HG02571 (cell line): ENCODE measurements around the gene DERL2.
A peak's percentile ranks its signal among the peaks of the same experiment; 100 is the strongest.

Experiments
- ATAC-seq: cut with Tn5 transposase; IDR thresholded peaks from one replicate; pipeline ENCODE4 v1.9.1; 2021; ENCODE audit warnings: mild to moderate bottlenecking, moderate library complexity; ENCODE audit not compliant: unreplicated experiment

DERL2 gene

DNA sequence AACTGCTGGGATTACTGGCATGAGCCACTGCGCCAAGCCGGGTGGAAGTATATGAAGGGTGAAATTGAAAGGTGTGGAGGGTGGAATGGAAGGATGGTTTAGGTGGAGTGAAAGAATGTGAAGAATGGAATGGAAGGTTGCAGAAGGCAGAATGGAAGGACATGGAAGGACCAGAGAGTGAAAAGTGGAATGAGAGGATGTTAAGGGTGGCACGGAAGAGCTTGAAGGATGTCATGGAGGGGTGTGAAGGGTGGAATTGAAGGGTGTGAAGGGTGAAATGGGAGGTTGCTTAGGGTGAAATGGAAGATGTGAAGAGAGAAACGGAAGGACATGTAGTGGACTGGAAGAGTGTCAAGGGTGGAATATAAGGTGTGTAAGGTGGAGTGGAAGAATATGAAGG is 16.6 kb upstream of the DERL2 start:
- no peak for ATAC-seq

DNA sequence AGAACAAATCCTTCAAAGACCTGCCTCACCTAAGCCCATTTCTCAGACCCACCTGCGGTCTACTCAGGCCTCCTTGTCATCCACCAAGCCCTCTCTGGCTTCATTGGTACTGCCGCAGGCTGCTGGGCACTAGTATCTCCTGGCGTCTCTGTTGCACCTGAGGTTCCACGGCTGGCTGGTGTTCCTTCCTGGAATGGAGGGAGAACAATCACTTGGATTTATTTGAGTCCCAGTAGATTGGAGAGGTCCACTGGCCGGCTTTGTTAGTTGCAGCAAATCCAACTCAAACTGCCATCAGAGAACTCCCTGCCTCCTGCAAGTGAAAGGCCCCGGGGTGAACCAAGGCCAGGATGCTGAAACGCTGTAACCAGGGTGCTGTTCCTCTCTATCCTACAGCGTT is 15.7 kb upstream of the DERL2 start:
- no peak for ATAC-seq

DNA sequence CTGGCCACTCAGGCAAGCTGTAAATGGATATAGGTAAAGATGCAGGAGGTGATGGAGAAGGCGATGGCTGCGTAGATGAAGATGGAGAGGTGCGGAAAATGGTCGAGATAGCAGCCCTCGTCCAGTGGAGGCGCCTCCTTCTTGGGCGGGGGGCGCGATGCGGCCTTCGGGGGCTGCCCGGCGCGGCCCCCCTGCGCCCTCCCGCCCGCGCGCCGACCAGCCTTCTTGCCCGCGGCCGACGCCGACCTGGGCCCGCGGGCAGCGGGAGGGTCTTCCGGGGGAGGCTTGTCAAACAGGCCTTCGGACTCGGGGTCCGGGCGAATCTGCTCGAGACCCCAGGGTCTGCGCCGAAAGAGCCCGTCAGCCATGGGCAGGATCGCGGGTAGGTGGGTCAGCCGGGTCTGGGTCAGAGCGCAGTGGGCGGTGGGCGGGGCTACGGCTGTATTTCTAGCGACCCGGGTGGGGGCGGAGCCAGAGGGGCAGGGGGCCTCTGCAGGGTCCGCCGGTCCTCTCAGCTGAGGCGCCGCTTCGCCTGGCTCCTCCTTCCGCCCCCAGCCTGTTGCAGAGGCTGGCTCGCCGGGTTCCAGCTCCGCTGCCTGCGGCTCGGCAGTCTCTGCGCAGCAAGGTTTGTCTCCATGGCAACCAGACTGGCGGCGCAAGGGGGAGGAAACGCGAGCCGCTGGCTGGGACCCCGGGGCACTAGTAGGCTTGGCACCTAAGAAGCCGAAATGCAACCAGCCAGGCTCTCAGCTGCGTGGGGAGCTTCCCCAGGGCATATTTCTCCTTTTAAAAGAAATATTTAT is 14.8 kb upstream of the DERL2 start:
- ATAC-seq = no peak

DNA sequence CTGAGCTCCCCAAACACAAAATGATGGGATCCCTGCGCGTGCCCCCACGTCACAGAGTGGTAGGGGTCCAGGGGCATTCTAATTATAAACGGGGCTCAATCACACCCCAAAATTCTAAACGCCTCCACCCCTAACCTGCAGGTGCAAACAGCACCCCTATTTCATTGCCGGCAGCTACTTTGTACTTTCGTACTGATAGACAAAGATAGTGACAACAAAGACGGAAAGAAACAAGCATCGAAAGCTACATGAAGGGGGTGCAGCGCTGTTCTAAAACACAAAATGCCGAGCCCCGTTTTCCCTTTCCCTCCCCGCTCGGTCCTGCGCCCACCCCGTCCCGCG is 14.2 kb upstream of the DERL2 start:
- ATAC-seq = no peak

DNA sequence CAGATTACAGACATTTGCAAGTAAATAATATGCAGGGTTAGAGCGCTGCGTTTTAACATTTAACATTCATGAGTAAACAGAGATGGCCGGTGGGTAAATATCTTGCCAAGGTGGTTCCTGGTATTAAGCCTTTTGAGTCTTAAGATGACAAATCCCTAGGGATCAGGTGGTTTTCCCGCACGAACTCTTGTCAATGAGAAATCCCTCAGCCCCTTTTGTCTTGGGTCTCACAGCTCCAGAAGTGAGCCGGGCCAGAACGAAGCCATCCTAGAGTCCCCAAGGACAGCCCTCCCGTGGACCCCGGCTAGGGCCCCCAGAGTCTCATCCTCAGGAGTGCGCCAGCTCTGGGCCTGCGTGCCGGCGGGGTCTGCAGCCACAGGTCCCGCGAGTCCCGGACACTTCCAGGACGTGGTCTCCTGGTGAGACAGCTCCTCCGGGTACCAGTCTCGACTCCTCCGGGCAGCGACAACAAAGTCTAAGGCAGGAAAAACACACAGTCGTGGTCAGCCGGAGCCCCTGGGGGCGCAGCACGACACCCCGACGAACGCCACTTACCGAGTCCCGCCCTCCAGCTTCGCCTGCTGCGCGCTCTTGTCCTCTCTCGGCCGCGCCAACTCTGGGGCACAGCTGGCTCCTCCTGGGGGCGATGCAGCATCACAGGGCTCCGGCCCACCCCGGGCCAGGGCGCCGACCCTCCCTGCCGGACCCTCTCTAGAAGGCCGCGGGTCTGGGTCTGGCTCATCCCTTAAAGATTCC is 13.7 kb upstream of the DERL2 start:
- ATAC-seq = no peak

DNA sequence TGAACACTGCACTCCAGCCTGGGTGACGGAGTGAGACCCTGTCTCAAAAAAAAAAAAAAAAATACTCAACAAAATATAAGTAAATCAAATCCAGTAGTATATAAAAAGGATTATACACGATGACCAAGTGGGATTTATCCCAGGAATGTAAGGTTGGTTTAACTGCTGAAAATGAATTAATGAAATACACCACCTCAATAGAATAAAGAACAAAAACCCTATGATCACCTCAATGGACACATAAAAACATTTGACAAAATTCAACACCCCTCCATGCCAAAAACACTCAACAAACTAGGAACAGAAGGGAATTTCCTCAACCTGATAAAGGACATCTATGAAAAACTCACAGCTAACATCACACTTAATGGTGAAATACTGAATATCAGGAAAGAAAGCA is 7.0 kb upstream of the DERL2 start:
- ATAC-seq = no peak

DNA sequence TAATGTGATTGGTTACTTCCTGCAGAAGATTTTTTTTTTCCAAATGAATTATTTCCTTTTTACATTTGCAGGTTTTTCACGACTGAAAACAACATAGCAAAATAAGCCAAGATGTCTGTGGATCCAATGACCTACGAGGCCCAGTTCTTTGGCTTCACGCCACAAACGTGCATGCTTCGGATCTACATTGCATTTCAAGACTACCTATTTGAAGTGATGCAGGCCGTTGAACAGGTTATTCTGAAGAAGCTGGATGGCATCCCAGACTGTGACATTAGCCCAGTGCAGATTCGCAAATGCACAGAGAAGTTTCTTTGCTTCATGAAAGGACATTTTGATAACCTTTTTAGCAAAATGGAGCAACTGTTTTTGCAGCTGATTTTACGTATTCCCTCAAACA is 2.8 kb upstream of the DERL2 start:
- ATAC-seq = no peak

DNA sequence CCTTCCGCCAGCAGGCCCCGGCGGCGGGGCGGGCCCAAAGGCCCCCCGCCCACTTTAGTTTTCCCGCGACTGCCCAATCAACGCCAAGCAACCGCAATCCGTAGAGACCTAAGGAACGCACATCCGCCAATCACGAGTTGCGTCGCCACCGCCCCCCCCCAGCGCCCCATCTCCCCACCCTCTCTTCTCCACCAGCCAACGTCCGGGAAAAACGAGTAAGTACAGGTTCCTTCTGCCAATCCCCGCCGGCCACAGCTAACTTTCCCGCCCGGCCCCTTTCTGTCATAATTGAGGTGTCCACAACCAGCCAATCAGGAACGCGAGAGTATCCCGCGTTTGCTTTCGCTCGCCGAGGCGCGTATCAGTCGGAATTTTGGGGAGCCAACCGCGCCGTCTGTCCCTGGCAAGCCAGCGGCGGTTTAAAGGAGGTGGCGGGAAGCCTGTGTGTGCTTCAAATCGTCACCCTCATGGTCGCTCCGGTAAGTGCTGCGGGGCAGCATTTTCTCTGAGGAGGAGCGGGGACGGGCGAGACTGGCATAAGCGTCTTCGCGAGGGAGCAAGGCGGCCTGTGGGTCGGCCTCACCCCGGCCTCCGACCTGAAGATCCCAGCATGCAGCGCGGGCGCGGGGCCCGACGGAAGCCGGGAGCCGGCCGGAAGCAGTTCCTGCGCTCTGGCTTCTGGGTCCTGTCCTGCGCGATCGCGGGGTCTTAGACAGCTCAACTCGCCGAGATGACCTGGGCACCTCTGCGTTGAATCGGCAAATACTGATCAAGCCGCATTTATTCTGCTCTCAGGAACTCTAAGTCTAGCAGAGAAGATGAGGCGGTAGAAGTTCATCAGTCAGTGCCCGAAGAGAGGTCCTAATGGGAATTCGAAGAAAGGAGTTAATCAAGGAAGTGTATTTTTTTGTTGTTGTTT is 487 bp upstream of the DERL2 start, which contains the start of gene MIS12:
Gene MIS12 (plus strand): TSS at position 361 of the 919 bp plus-strand sequence. CDS start 2,297 bp downstream, outside the sequence.
- peak; percentile 87 for ATAC-seq

DNA sequence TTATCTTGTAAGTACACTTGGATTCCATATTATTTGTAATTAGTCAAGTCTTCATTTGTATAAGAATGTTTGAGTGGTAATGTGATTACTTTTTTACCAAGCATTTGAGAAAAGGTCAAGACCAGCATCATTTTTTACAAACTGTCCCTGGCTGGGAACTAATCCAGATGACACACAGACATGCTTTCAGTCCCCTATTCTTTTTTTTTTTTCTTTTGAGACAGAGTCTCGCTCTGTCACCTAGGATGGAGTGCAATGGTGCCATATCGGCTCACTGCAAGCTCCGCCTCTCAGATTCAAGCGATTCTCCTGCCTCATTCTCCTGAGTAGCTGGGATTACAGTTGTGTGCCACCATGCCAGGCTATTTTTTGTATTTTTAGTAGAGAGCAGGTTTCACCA is 4.5 kb downstream of the DERL2 start:
- ATAC-seq = no peak

DNA sequence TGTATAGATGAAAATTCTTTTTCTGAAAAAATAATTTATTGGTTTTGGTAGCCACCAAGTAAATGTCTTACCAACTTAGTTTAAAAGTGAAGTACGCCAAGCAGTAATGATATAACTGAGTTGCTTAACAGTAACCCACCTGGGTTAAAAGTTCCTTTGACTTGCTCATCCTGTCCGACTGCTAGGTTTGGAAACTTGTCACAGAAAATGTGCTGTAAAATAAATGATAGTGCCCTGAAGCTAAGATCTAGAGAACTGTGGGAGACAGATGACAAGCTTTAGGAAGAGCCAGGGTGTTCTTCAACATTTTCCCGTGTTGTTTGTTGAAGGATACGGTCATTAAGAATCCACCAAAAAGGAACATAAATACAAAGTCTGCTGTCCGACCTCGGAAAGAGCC is 5.0 kb downstream of the DERL2 start:
- no peak for ATAC-seq

DNA sequence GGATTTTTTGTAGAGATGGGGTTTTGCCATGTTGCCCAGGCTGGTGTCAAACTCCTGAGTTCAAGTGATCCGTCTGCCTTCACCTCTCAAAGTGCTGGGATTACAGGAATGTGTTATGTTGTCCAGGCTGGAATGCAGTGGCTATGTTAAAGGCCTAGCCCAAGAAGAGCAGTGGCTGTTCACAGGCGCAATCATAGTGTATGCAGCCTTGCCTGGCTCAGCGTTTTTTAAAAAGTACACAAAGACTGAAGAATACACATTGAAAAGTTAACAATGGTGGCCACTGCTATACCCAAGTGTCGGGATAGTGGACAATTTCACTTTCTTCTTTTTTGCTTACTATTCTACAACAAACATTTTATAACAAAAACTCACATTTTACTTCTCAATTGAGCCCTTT is 7.0 kb downstream of the DERL2 start:
- no peak for ATAC-seq

DNA sequence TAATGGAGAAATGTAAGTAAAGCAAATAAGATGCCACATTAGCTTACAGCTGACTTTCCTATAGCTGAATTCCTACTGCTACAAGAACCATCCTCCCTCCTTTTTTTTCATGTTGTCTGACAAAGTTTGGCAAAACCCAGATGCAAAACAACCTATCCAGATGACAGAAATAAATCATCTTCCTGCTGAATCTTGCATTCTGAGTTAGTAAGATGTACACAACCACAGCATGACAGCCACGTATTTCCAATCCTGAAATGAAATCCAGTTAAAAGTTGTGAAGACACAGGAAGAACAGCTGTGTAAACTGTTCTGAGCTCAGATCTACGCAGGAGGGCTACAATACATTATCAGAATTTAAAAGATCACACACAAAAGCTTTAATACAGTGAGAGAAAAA is 12.1 kb downstream of the DERL2 start:
- no peak for ATAC-seq

DNA sequence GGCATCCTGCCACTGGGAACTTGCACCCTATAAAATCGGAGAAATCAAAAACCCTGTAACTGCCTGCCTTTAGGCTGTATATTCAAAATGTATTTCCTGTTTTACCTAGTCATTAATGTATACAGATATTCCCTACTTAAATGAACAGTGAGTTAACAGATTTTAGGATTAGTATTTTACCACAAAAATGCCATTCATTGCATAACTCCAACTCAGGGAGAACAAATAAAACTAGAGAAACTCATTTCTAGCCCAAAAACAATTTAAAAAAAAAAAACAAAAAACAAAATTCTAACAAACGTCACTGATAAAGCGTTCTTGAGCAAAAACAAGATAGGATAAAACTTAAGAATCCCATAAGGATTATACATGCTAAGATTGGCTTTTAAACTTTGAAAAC is 13.5 kb downstream of the DERL2 start:
- no peak for ATAC-seq

DNA sequence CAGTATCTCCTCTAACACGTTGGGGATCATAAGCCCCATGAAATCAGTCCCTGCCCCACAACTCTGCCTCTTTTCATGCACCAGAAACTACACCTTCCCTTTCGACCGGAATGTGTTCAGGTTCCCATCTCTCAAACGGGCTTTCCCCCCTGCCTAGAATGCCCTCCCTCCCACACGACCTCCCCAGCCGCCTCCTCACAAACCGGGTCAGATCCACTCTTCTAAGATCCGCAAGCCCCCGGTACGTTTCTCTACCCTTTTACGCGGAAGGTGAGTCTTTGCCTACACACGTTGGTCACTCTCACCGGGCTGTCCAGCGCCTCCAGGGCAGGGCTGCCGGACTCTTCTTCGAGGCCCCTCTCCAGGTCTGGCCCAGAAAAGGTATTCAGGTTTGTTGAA is 17.9 kb downstream of the DERL2 start:
- no peak for ATAC-seq

DNA sequence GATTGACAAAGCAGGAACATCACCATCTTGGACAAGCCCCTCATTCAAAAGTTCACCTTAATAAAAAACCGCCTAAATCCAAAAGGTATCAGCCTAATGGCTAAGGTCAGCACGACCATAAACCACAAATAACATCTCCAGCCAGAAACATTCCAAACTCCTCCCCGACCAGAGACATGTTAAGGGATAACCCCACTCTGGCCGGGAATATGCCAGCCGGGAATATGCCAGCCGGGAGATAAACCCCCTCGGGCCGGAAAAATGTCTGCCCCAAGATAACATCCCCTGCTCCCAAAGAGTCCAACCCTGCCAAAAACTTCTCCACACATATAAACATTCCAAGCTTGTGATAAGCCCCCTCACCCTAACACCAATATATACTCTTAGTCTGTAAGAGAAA is 18.6 kb downstream of the DERL2 start:
- ATAC-seq = no peak

DNA sequence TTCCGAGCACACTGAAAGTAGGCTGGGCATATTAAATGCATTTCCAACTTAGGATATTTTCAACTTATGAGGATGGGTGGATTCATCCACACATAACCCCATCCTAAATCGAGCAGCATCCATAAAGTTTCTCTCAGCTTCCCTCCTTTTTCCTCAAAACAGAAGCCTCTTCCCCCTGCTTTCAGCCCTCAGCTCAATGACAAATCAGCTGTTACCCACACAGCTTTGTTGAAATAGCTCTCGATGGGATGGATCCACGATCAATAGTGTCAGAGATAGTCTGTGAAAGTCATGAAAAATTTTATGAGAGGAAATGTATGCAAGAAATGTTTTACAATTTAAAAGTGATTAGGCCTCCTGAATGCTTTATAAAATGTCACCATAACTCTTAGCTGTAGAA is 19.7 kb downstream of the DERL2 start:
- no peak for ATAC-seq

DNA sequence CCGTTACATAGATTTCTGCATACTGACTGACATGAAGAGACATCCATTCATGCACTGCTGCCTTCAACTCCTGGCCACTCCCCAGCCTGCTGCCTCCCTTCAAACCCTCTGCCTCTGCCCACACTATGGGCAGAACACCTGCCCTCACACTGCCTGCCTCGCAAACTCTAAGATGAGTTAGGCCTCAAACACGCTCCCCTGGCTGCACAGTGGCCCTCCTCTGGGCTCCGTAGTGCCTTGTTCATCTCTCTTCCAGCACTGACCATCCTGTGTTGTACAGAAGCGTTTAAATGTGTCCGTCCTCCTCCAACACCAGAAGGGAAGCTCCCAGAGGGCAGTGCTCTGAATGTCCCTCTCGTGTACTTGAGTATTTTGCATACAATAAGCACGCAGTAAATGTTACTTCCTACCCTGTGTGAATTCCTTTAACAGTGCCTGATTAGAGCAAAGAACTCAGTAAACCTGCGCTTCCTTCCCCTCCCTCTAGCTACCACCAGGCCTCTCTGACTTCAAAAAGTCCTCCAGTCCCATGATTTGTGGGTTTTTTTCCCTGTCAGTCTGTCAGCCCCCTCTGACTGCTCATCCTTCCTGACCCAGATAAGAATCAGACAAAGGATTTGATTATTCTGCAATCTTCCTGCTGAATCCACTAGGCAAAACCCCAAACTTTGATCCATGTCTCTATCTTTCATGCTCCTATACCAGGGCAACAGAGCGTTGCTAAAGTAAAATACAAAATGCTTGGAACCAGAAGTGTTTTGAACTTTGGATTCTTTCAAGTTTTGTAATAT is 21.1 kb downstream of the DERL2 start:
- ATAC-seq = no peak

DNA sequence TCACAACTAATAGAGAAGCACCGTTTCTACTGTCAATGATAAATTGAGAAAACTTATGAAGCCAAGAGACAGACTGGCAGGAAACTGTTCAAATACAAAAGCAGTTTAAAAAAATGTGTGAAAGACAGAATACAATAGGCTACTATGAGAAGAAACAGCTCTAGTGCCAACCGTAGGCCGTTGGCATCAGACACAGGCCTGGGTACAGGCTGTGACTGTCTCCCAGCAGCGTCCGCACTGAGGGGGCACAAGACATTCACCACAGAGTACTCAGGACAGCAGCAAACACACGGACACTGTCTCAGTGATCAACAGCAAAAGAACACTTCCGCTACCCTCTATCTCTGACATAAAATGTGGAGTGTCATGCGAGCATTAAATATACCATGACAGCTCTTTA is 39.2 kb downstream of the DERL2 start:
- no peak for ATAC-seq

DNA sequence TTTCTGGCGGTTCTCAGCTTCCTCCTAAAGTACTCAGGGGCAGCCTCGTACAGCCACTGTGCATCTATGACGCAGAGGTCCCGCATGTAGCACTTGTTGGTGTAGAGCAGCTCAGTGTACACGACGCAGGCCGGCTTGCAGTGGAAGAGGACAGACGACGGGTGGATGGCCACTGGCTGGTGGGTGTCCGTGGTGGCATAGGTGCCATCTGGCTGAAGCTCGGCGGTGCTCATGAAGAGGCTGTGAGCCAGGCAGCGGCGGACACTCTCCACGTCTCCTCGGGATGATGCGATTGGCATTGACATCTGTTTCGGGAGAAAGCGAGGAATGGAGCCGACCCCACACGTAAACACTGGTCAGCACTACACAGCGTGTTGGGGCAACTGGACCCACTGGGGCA is 41.8 kb downstream of the DERL2 start:
- no peak for ATAC-seq

DNA sequence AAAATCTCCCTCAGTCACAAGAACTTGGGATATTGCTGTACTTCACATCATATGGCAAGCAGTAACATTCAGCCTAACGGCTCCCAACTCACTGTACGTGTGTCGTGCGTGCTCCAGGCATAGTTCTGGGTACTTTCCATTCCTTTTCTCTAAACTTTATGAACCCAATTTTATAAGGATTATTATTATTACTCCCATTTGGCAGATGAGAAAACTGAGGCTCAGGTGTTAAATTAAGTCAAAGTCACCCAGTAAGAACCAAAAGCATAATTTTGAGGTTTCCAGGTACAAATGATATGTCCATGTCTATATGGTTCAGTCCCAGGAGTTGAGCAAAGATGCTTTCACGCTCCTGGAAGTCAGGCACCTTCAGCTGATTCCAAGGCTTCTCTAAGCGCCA is 42.2 kb downstream of the DERL2 start:
- ATAC-seq = no peak

DNA sequence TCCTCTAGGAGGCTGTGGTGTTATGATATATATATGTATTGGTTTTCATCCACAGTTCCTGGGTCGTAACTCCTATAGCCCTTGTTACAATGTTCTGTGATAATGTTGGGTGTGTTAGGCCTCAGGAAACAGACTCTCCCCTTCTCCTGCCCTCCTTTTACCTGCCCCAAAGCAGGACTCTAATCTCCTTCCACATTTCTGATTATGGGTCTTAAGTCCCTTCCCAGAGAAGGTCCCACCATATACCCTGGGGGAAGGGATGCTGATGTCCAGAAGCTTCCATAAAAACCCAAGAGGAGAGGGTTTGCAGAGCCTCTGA is 46.6 kb downstream of the DERL2 start:
- no peak for ATAC-seq
